ENCODE results near the gene AK9. TPM values are rescaled to one million over a fixed set of nuclear protein-coding genes. Genes with fewer than 3 reads are reported as not detected.
"Not testable (repeated sequence)": the region's sequence is repeated elsewhere in the genome, so short reads cannot be mapped to it uniquely, and the experiment has no call there.

Gene AK9
- total RNA-seq, 1 donor: 3.0 TPM

- no peak for DNase-seq (ENCODE audit: low read depth in 2 of 3, low spot score in 2 of 3)
These were observed 229.1 kb downstream of the AK9 start for GRCh38 chr6:109461733-109462526.

DNA sequence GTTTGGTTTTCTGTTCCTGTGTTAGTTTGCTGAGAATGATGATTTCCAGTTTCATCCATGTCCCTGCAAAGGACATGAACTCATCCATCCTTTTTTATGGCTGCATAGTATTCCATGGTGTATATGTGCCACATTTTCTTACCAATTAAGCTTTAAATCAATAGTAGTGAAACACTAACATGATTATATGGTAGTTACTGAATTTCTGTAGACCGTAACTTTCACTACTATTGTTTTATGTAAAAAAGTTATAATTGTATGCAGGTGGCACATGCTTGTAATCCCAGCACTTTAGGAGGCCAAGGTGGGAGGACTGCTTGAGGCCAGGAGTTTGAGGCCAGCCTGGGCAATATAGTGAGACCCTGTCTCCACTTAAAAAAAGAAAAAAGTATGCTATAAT is 229.8 kb downstream of the AK9 start:
- not testable (repeated sequence) for DNase-seq (ENCODE audit: low read depth in 2 of 3, low spot score in 2 of 3)

DNA sequence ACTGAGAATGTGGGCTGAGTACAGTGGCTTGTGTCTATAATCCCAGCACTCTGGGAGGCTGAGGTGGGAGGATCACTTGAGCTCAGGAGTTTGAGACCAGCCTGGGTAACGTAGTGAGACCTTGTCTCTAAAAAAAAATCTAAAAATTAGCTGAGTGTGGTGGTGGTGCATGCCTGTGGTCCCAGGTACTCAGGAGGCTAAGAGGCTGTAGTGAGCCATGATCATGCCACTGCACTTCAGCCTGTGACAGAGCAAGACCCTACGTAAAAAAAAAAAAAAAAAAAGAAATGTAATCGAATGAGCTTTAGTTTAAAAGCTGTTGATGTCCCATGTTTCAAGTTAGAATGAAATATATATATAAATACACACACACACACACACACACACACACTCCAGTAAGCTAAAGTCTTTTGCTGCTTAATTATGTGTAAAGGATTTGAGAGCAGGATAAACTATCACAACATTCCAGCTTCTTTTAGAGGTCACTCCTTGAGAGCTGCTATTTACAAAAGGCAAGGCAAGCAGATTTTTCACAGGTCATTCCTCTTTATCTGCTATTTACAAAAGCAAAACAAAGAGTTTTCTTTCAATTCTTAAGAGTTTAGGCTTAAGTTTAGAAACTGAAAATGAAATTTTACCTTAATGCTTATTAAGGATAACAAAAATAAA is 230.7 kb downstream of the AK9 start:
- no peak for DNase-seq (ENCODE audit: low read depth in 2 of 3, low spot score in 2 of 3)

DNA sequence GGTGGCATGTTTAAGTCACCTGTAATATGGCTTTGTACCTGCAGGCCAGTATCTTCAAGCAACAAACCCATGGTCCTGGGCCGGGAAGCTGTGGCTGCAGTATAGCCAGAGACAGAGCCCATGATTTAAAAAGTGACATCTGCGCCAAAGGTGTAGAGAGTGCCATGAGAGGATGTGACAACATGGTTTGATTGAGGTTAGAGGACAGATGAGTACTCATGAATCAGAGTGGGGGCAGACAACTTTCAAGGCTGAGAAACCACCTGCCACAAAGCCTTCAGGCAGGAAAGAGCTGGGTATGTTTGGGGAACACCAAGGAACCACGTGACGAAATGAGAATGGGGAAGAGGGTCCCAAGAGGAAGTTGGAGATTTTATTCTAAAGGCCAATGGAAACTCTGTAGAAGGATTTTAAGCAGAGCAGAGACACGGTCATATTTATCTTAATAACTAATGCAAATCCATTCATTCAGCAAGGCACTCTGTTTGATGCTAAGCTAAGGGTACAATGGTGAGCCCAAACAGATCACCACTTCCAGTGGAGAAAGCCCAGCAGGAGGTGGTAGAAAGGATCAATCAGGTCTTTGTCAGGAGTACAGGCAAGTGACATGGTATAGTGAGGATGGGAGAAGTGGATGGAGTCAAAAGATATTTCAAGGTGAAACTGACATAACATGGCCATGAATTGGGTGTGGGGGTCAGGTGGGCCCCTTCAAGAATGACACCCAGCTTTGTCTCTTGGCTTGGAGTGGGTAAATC is 232.0 kb downstream of the AK9 start:
- peak in 2 of 3 donors; percentile 60 to 63 for DNase-seq (ENCODE audit: low read depth in 2 of 3, low spot score in 2 of 3)

DNA sequence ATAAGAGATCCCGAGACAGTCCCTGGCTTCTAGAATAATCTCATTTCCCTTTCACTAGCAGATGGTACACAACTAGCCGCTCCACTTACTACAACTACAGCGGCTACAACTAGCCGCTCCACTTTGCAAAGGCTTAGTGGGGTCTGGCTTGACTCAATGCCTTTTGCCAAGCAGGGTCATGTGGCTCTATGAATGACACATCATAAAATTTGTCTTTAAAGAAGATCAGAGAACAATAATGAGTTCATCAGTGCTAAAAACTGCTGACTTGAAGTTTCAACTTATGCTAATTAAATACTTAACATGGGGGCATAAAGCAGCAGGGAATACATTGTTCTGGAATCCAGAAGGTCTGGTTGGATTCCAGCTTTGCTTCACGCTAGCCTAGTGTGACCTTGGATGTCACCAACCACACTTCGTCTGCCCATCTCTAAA is 233.4 kb downstream of the AK9 start:
- no peak for DNase-seq (ENCODE audit: low read depth in 2 of 3, low spot score in 2 of 3)

GRCh38 chr6:109456710-109457561 is 234.1 kb downstream of the AK9 start:
- no peak for DNase-seq (ENCODE audit: low read depth in 2 of 3, low spot score in 2 of 3)

DNA sequence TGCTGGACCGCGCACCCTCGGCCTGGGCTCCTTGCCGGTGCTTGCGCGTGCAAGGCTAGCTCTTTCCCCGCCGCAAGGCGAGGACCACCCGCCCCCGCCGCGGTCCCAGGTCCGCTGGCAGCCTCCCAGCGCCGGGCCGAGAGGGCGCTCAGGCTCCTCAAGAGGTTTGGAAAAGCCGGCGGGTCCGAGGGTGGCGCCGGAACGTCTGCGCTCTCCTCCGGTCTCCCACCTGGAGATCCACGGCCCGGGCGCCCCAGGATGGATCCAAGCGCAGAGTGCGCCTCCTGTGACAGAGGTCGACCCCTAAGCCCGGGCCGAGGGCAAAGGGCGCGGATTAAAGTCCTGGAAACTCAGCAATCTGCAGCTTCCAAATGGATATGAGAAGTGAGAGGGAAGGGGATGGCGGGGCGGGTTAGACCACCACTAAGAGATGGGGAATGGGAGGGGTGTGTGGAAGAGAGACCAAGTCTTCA is 234.9 kb downstream of the AK9 start:
- DNase-seq (ENCODE audit: low read depth in 2 of 3, low spot score in 2 of 3): no peak

- peak; percentile 54 to 90 (median 89) for DNase-seq (ENCODE audit: low read depth in 2 of 3, low spot score in 2 of 3)
These were observed 235.4 kb downstream of the AK9 start, which contains the start of gene MICAL1 for GRCh38 chr6:109455437-109456110. Gene MICAL1, minus strand, starts transcription at chr6:109455772. Its CDS starts 1,576 bp downstream, at chr6:109454196.

- peak; percentile 60 to 87 (median 85) for DNase-seq (ENCODE audit: low read depth in 2 of 3, low spot score in 2 of 3)
These were observed 236.2 kb downstream of the AK9 start for GRCh38 chr6:109454496-109455436.

GRCh38 chr6:109453594-109454495 is 237.2 kb downstream of the AK9 start:
- DNase-seq (ENCODE audit: low read depth in 2 of 3, low spot score in 2 of 3): no peak

- no peak for DNase-seq (ENCODE audit: low read depth in 2 of 3, low spot score in 2 of 3)
These were observed 237.8 kb downstream of the AK9 start for GRCh38 chr6:109453156-109453555.

DNA sequence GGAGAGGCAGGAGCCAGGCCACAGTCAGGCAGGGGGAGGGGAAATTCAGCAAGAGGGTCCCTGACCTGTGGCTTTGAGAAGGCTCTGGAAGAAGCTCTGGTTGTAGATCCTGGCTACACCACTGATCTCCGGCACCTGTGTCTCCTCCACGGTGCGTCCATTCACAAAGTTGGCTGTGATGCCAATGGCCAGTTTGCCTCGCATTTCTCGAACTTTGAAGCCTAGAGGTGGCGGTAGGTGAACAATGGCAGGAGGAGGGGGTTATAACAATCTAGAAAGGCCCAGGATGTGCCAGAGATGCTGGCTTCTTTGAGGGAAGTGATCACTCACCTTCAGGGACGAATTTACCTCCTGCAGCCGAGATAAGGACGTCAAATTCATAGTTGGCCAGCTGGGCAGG is 238.8 kb downstream of the AK9 start:
- no peak for DNase-seq (ENCODE audit: low read depth in 2 of 3, low spot score in 2 of 3)

GRCh38 chr6:109451376-109451775 is 239.6 kb downstream of the AK9 start:
- no peak for DNase-seq (ENCODE audit: low read depth in 2 of 3, low spot score in 2 of 3)

GRCh38 chr6:109450801-109451200 is 240.2 kb downstream of the AK9 start:
- DNase-seq (ENCODE audit: low read depth in 2 of 3, low spot score in 2 of 3): no peak

DNA sequence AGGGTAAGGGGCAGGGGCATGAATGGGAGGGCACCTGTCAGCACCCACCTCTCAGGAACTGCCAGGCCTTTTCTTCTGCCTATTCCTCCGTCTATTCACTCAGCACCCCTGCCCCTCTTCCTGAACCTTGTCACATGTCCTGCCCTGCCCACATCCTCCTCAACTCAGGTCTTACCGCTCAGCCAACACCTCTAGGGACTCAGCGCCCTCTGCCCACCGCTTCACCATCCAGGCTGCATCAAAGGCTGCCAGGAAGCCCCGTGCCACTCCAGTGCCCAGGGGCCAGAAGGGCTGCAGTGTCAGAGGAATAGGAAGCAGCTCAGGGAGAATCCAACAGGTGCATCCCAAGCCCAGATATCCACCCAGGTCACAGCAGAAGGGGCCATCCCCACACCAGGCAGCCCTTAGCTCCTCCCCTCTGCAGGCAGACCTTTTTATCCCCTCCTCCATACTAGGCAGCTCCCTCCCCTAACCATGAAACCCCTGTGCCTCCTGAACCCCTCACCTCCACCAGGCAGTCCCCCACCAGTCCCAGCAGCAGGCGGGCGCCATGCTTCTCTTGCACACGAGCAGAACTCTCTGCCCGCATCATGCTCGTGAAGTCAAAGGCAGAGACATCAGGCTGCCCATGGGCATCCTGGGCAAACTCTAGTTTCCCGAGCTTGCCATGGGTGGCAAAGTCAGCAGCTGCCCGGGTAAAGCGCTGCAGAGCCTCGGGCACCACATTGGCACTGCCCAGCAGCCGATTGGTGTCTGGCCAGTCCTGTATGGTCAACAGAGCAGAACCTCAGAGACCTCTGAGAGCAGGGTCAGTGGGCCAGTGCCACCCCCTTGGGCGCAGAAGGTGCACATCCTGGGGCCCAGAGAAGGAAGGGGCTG is 241.0 kb downstream of the AK9 start:
- peak in 2 of 3 donors; percentile 34 to 44 for DNase-seq (ENCODE audit: low read depth in 2 of 3, low spot score in 2 of 3)

DNA sequence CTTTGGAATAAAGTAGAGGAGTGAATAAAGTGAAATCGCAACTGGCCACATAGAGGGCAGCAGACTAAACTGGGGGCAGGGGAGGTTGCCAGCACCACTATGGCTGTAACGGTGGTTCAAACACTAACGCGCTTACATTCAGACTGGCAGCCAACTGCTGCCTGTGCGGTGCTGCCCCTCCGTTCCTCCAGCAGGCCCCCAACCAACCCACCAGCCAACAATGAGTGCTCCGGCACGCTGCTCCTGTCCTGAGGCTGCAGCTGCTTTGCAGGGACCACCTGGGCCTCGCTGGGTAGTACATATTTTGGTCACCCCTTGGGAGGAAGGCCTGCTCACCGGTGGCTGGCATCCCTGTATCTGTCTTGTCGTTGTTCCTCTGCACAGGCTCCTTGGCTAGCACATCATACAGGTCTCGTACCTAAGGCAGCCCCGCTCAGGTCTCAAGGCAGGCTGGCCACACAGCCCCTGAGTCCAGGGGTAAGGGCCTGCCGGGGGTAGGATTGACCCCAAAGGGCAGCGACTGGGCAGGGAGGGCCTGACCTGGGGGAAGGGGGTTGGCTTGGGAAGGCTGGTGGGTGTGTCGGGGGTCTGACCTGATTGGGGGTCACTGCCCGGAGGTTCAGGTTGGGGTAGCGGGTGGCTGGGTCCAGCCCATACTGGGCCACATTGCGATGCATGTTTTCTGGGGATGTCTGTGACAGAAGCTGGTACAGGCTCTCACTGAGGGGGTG is 241.8 kb downstream of the AK9 start:
- no peak for DNase-seq (ENCODE audit: low read depth in 2 of 3, low spot score in 2 of 3)
